ENCODE measurements around the gene PIK3R1.

PIK3R1 gene

DNA sequence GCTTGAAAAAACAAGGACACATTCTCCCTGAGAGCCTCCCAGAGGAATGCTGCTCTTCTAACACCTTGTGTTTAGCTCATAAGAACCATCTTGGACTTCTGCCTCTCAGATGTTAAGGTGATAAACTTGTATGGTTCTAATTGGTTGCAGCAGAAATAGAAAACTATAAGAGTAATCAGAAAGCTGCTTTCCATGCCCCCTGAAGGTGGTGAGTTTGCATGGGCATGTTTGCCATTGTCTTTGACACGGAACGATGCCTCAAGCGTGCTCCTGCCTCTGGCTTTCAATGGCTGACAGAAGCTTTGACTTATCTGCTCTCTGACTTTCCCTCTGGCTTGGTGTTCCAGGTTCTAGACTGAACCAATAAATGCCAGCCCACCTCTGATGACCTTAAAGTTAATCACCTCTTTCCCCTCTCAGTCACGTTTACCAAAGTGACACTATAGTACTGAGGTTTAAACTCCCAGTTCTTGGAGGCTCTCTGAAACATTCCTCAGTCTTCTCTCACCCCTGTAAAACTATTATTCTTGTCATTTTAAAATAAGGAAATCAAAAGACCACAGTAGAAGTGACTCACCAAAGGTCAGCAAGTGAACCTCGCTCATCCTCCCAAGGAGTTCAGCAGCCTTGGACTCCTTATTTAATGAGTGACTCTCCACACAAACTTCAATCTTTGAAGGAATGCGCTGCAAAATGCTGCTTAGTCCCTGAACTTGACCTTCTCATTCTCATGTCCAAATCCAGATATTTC lies 103.6 kb downstream of the PIK3R1 start:
- Histone ChIP-seq H3K27me3 (replicated peaks) (no peaks in the 10 kb centered on the region), H3K36me3 (replicated peaks) (no peaks in the 10 kb centered on the region), H3K27ac (no peak overlapping the region), H3K4me3 (ENCODE audit: low read depth, low read length) (no peak overlapping the region)
- in situ Hi-C loops (cut with HindIII; ENCODE audit: low pct_ligation_motif_present, low sequenced_read_pairs) = no loop called here
- TF ChIP-seq, protein P1, sequence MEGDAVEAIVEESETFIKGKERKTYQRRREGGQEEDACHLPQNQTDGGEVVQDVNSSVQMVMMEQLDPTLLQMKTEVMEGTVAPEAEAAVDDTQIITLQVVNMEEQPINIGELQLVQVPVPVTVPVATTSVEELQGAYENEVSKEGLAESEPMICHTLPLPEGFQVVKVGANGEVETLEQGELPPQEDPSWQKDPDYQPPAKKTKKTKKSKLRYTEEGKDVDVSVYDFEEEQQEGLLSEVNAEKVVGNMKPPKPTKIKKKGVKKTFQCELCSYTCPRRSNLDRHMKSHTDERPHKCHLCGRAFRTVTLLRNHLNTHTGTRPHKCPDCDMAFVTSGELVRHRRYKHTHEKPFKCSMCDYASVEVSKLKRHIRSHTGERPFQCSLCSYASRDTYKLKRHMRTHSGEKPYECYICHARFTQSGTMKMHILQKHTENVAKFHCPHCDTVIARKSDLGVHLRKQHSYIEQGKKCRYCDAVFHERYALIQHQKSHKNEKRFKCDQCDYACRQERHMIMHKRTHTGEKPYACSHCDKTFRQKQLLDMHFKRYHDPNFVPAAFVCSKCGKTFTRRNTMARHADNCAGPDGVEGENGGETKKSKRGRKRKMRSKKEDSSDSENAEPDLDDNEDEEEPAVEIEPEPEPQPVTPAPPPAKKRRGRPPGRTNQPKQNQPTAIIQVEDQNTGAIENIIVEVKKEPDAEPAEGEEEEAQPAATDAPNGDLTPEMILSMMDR (IDR thresholded peaks at IDR 0.05; ENCODE audit: low read depth, low read length, missing control alignments) = no peak
- DNase-seq = peak; percentile 74

DNA sequence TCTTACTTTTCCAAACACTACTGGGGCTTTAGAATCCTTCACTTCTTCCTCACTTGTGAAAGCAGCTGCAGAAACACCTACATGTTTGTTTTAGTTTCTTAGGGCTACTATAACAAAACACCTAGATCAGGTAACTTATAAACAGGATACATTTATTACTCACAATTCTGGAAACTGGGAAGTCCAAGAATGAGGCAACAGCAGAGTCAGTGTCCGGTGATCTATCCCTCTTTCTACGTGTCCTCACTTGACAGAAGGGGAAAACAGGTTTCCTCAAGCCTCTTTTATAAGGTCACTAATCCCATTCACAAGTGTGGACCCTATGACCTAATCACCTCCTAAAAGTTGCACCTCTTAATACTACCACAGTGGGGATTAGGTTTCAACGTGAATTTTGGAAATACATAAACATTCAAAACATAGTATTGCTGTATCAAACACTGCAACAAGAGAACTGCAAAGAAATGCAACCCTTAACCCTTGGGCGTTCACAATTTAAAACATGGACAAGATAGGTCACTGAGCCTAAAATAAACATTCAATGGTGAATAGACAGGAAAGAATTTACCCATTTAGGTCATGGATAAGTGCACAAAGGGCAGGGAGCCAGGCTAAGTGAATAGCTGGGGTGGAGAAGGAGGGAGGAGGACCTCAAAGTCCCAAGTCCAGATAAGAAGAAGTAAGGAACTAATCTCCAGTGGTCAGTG lies 104.3 kb downstream of the PIK3R1 start:
- Histone ChIP-seq H3K27ac (no peak overlapping the region), H3K36me3 (replicated peaks) (no peaks in the 10 kb centered on the region), H3K4me3 (ENCODE audit: low read depth, low read length) (no peak overlapping the region), H3K27me3 (replicated peaks) (no peaks in the 10 kb centered on the region)
- TF ChIP-seq, protein P1 (IDR thresholded peaks at IDR 0.05; ENCODE audit: low read depth, low read length, missing control alignments) = no peak
- no peak for DNase-seq
- in situ Hi-C loops (cut with HindIII; ENCODE audit: low pct_ligation_motif_present, low sequenced_read_pairs) = no loop called here

DNA sequence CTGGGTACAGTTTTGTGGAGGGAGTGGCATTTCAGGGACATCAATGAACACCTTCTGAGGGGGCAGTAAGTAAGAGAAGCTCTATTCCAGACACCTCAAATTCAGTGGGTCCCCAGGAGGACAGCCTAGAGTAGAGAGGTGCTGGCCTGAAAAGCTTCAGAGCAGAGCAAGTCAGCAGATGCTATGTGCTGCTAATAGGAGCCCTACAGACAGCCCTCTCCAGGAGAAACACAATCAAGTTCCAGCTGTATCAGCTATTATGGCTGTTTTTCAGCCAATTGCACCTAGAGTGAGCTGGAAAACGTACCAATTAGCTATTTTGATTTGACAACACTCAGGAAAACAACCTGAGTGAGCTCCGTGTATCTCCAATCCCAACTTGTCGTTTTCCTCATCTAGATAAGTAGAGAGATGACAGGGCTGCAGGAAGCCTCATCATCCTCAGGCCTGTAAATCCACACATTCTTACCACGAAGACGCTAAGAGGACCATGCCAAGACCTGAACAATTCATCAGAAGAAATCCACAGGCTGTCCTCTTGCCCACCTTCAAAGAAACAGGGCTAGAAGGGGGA lies 104.9 kb downstream of the PIK3R1 start:
- no peak overlapping the region for H3K27ac ChIP-seq
- no peaks in the 10 kb centered on the region for H3K27me3 ChIP-seq (replicated peaks)
- H3K4me3 ChIP-seq (ENCODE audit: low read depth, low read length) = no peak overlapping the region
- in situ Hi-C loops (cut with HindIII; ENCODE audit: low pct_ligation_motif_present, low sequenced_read_pairs) = no loop called here
- DNase-seq = no peak
- TF ChIP-seq, protein P1 (IDR thresholded peaks at IDR 0.05; ENCODE audit: low read depth, low read length, missing control alignments) = no peak
- no peaks in the 10 kb centered on the region for H3K36me3 ChIP-seq (replicated peaks)

DNA sequence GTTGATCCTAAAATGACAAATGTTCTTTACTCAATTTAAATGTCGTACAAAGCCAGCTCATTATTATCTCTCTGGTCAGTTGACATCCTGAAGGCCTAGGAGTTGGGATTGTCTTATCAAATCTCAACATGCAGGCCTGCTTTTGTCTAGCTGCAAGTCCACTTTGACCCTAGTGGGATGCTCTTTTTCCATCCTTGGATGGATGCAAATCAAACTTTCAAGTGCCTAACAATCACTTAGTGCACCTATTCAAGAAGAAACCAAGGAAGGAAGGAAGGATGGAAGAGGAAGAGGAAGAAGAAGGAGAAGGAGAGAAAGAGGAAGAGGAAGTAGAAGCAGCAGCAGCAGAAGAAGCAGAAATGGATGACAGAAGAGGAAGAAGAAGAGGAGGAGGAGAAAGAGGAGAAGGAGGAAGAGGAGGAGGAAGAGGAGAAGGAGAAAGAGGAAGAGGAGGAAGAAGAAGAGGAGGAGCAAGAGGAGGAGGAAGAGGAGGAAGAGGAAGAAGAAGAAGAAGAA lies 109.6 kb downstream of the PIK3R1 start:
- Histone ChIP-seq H3K27ac (no peak overlapping the region), H3K36me3 (replicated peaks) (no peaks in the 10 kb centered on the region), H3K4me3 (ENCODE audit: low read depth, low read length) (no peak overlapping the region), H3K27me3 (replicated peaks) (no peaks in the 10 kb centered on the region)
- in situ Hi-C loops (cut with HindIII; ENCODE audit: low pct_ligation_motif_present, low sequenced_read_pairs) = no loop called here
- no peak for DNase-seq
- TF ChIP-seq, protein P1 (IDR thresholded peaks at IDR 0.05; ENCODE audit: low read depth, low read length, missing control alignments) = no peak

DNA sequence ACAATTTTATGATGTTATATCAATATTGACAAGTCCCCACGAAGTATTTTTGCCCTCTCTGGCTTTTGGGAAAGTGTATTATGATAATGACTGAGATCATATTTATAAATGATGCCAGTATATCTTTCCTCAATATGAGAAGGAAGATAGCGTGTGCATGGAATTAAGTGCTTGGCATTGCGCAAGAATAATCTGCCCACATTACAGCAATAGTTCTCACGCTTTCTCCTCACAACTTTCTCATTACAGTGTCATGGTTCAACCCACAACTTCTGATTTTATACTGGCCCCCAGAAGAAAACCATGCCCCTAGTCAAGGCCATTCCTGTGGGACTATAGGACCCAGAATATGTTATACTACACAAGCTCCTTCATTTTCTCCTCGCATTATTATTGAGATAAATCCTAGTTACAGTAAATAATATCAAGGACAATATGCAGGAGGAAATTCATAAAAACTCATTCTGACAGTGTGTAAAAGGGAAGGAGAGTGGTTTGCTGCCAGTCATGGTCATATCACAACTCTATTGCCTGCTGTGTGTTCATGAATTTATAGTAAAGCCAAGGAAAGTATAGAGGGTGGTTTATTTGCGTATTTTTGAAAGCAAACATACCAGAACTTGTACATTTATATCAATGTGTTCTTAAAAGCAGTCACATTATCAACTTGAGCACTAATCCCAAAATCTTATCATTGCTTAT lies 114.1 kb downstream of the PIK3R1 start:
- Histone ChIP-seq H3K27ac (peak overlapping the region; percentile 35), H3K36me3 (replicated peaks) (no peaks in the 10 kb centered on the region), H3K27me3 (replicated peaks) (no peaks in the 10 kb centered on the region), H3K4me3 (ENCODE audit: low read depth, low read length) (no peak overlapping the region)
- TF ChIP-seq, protein P1 (IDR thresholded peaks at IDR 0.05; ENCODE audit: low read depth, low read length, missing control alignments) = no peak
- DNase-seq = peak; percentile 63
- in situ Hi-C loops (cut with HindIII; ENCODE audit: low pct_ligation_motif_present, low sequenced_read_pairs) = no loop called here

Measured in brain microvascular endothelial cell (primary cell).